ENCODE measurements around the gene DPP7.
A peak's percentile ranks its signal among the peaks of the same experiment; 100 is the strongest.

DPP7 gene

DNA sequence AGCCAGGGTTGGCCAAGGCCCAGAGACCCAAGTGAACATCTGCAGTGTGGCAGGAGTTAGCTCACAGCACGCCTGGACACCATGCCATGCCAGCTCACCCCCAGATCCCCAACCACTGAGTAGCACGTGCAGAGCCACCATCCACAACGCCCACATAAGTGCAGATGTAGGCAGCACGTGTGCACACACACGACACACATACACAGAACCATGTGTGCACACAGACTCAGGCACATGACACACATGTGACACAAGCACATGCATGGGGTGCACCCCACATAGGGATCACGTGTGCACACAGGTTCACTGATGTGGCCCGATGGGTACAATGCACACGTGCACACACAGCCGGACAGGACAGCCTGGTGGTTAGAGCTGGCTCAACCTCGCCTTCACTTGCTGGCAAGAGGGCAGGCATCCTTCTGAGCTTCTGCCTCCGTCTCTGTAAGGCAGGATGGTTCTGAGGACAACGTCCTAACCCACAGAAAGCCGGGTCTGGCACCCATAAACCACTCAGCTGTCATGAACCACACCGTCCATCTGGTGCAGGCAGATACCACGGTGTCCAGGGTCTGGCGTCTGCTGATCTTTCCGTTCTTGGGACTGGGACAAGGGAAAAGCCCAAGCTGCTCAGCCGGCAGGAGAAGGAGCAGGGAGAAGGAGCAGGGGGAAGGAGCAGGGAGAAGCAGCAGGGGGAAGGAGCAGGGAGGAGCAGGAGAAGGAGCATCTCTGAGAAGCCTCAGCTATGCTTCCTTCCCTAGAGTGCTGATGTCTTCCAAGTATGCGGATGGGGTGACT lies 43.3 kb upstream of the DPP7 start:
- Histone ChIP-seq H3K27me3 (ENCODE audit: control insufficient read depth, insufficient read depth, low read length) (peaks cover 78% of the 10 kb centered on the region), H3K36me3 (ENCODE audit: control insufficient read depth, insufficient read depth, low read length) (no peaks in the 10 kb centered on the region), H3K9me3 (ENCODE audit: control insufficient read depth, insufficient read depth, low read length) (no peaks in the 10 kb centered on the region), H3K4me1 (ENCODE audit: control insufficient read depth, insufficient read depth, low read length) (no peaks in the 10 kb centered on the region), H3K4me3 (ENCODE audit: low read depth, low read length) (no peak overlapping the region), H3K27ac (ENCODE audit: low read depth, low read length) (no peak overlapping the region), H3K9ac (ENCODE audit: low read depth, low read length) (no peak overlapping the region)

DNA sequence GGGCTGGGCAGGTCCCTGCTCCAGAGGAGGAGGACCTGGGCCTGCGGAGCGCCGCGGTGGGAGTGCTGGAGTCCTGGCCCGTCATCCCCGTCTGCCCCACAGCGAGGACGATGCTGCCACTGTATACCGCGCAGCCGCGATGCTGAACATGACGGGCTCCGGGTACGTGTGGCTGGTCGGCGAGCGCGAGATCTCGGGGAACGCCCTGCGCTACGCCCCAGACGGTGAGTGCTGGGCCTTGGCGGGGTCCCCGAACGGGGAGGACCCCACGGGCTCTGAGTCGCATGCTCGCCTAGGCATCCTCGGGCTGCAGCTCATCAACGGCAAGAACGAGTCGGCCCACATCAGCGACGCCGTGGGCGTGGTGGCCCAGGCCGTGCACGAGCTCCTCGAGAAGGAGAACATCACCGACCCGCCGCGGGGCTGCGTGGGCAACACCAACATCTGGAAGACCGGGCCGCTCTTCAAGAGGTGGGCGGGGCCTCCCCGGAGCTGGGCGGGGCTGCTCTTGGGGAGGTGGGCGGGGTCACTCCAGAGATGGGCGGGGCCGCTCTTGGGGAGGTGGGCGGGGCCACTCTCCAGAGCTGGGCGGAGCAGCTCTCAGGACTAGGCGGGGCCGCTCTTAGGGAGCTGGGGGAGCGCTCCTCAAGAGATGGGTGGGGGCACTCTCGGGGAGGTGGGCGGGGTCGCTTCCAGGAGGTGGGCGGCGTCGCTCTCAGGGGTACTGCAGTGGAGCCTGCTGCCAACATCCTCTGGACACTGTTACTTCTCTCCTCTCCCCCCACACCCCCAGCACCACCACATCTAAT lies 42.2 kb upstream of the DPP7 start:
- Histone ChIP-seq H3K27me3 (ENCODE audit: control insufficient read depth, insufficient read depth, low read length) (peaks cover 68% of the 10 kb centered on the region), H3K9ac (ENCODE audit: low read depth, low read length) (no peak overlapping the region), H3K27ac (ENCODE audit: low read depth, low read length) (no peak overlapping the region), H3K36me3 (ENCODE audit: control insufficient read depth, insufficient read depth, low read length) (no peaks in the 10 kb centered on the region), H3K4me3 (ENCODE audit: low read depth, low read length) (peak overlapping the region; percentile 65), H3K4me1 (ENCODE audit: control insufficient read depth, insufficient read depth, low read length) (no peaks in the 10 kb centered on the region), H3K9me3 (ENCODE audit: control insufficient read depth, insufficient read depth, low read length) (no peaks in the 10 kb centered on the region)

DNA sequence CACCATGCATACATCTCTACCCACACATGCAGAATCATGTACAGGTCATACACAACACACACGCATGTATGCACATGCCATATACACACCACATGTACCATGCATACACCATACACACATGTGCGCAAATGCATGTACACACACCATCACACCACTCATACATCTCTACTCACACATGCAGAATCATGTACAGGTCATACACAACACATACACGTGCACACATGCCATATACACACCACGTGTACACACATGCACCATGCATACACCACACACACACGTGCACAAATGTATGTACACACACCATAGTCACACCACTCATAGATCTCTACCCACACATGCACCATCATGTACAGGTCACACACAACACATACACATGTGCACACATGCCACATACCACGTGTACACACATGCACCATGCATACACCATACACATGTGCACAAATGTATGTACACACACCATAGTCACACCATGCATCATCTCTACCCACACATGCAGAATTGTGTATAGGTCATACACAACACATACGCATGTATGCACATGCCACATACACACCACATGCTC lies 38.4 kb upstream of the DPP7 start:
- no peaks in the 10 kb centered on the region for H3K36me3 ChIP-seq (ENCODE audit: control insufficient read depth, insufficient read depth, low read length)
- no peaks in the 10 kb centered on the region for H3K4me1 ChIP-seq (ENCODE audit: control insufficient read depth, insufficient read depth, low read length)
- no peak overlapping the region for H3K4me3 ChIP-seq (ENCODE audit: low read depth, low read length)
- no peaks in the 10 kb centered on the region for H3K9me3 ChIP-seq (ENCODE audit: control insufficient read depth, insufficient read depth, low read length)
- peaks cover 32% of the 10 kb centered on the region for H3K27me3 ChIP-seq (ENCODE audit: control insufficient read depth, insufficient read depth, low read length)
- H3K9ac ChIP-seq (ENCODE audit: low read depth, low read length) = no peak overlapping the region
- no peak overlapping the region for H3K27ac ChIP-seq (ENCODE audit: low read depth, low read length)

DNA sequence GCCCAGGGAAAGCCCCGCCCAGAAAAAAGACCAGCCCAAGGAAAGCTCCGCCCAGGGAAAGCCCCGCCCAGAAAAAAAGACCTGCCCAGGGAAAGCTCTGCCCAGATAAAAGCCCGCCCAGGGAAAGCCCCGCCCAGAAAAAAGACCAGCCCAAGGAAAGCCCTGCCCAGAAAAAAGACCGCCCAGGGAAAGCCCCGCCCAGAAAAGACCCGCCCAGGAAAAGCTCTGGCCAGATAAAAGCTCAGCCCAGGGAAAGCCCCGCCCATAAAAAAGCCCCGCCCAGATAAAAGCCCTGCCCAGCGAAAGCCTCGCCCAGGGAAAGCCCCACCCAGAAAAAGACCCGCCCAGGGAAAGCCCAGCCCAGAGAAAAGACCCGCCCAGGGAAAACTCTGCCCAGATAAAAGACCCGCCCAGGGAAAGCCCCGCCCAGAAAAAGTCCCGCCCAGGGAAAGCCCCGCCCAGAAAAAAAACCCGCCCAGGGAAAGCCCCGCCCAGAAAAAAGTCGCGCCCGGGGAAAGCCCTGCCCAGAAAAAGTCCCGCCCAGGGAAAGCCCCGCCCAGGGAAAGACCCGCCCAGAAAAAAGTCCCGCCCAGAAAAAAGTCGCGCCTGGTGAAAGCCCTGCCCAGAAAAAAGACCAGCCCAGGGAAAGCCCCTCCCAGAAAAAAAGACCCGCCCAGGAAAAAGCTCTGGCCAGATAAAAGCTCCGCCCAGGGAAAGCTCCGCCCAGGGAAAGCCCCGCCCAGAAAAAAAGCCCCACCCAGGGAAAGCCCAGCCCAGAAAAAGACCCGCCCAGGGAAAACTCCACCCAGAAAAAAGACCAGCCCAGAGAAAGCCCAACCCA lies 36.3 kb upstream of the DPP7 start:
- Histone ChIP-seq H3K27me3 (ENCODE audit: control insufficient read depth, insufficient read depth, low read length) (peaks cover 15% of the 10 kb centered on the region), H3K36me3 (ENCODE audit: control insufficient read depth, insufficient read depth, low read length) (no peaks in the 10 kb centered on the region), H3K27ac (ENCODE audit: low read depth, low read length) (no peak overlapping the region), H3K9me3 (ENCODE audit: control insufficient read depth, insufficient read depth, low read length) (no peaks in the 10 kb centered on the region), H3K9ac (ENCODE audit: low read depth, low read length) (no peak overlapping the region), H3K4me1 (ENCODE audit: control insufficient read depth, insufficient read depth, low read length) (no peaks in the 10 kb centered on the region), H3K4me3 (ENCODE audit: low read depth, low read length) (no peak overlapping the region)

DNA sequence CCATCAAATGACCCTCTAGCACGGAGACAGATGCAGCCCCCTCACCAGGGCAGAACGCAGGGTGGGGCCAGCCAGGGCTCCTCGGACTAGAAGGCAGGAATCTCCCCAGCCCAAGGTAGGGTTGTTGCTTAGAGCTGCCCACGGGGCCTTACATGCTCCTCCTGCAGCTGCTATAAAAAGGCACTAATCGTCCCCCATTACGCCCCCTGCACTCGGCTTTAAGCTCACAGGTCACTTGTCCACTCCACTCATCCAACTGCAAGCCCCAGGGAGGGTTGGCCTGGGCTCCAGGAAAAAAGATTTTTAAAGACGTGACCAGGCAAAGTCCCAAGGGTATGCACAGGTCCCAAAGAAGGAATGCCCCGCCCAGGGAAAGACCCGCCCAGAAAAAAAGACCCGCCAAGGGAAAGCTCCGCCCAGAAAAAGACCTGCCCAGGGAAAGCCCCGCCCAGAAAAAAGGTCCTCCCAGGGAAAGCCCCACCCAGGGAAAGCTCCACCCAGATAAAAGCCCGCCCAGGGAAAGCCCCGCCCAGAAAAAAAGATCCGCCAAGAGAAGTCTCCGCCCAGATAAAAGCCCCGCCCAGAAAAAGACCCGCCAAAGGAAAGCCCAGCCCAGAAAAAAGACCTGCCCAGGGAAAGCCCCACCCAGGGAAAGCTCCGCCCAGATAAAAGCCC lies 35.5 kb upstream of the DPP7 start:
- H3K4me3 ChIP-seq (ENCODE audit: low read depth, low read length) = no peak overlapping the region
- H3K9me3 ChIP-seq (ENCODE audit: control insufficient read depth, insufficient read depth, low read length) = no peaks in the 10 kb centered on the region
- H3K9ac ChIP-seq (ENCODE audit: low read depth, low read length) = no peak overlapping the region
- H3K27ac ChIP-seq (ENCODE audit: low read depth, low read length) = no peak overlapping the region
- H3K36me3 ChIP-seq (ENCODE audit: control insufficient read depth, insufficient read depth, low read length) = no peaks in the 10 kb centered on the region
- peaks cover 10% of the 10 kb centered on the region for H3K27me3 ChIP-seq (ENCODE audit: control insufficient read depth, insufficient read depth, low read length)
- no peaks in the 10 kb centered on the region for H3K4me1 ChIP-seq (ENCODE audit: control insufficient read depth, insufficient read depth, low read length)

DNA sequence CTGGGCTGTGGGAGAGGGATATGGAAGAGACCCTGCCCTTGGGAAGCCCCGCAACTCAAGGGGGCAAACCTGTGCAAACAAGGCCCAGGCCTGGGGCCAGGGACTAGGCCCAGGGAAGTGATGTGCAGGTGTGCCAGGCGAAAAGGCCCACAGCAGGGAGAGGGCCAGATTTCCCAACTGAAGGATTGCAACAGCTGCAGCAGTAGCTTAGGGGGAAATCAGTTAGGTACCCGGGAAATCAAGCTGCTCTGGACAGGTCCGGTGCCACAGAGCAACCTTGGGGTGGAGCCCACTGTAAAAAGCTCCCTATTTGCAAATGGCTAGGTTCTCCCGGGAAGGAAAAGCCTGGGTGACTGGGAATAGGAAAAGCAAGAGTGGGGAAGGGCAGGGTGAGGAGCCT lies 34.8 kb upstream of the DPP7 start:
- Histone ChIP-seq H3K36me3 (ENCODE audit: control insufficient read depth, insufficient read depth, low read length) (no peaks in the 10 kb centered on the region), H3K9ac (ENCODE audit: low read depth, low read length) (no peak overlapping the region), H3K27ac (ENCODE audit: low read depth, low read length) (no peak overlapping the region), H3K27me3 (ENCODE audit: control insufficient read depth, insufficient read depth, low read length) (peaks cover 5% of the 10 kb centered on the region; the same call in 1 of the 2 replicates), H3K4me3 (ENCODE audit: low read depth, low read length) (no peak overlapping the region), H3K9me3 (ENCODE audit: control insufficient read depth, insufficient read depth, low read length) (no peaks in the 10 kb centered on the region), H3K4me1 (ENCODE audit: control insufficient read depth, insufficient read depth, low read length) (no peaks in the 10 kb centered on the region)

DNA sequence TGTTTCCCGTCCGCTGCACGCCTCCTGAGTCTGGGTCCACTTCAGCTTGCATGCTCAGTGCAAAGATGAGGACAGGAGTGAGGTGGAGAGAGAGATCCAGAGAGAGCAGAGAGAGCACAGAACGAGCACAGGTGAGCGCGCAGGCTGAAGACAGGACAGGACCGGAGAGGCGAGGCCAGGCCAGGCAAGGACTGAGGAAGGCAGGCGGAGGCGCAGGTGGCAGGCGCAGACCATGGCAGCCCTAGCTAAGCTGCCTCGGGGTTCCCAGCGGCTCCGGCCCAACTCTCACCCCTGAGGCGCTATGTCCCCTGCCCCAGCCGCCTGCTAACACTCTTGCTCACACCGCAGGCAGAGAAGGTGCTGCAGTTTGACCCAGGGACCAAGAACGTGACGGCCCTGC lies 34.1 kb upstream of the DPP7 start:
- Histone ChIP-seq H3K27ac (ENCODE audit: low read depth, low read length) (no peak overlapping the region), H3K36me3 (ENCODE audit: control insufficient read depth, insufficient read depth, low read length) (no peaks in the 10 kb centered on the region), H3K27me3 (ENCODE audit: control insufficient read depth, insufficient read depth, low read length) (peaks cover 10% of the 10 kb centered on the region), H3K4me3 (ENCODE audit: low read depth, low read length) (no peak overlapping the region), H3K4me1 (ENCODE audit: control insufficient read depth, insufficient read depth, low read length) (no peaks in the 10 kb centered on the region), H3K9ac (ENCODE audit: low read depth, low read length) (no peak overlapping the region), H3K9me3 (ENCODE audit: control insufficient read depth, insufficient read depth, low read length) (no peaks in the 10 kb centered on the region)

DNA sequence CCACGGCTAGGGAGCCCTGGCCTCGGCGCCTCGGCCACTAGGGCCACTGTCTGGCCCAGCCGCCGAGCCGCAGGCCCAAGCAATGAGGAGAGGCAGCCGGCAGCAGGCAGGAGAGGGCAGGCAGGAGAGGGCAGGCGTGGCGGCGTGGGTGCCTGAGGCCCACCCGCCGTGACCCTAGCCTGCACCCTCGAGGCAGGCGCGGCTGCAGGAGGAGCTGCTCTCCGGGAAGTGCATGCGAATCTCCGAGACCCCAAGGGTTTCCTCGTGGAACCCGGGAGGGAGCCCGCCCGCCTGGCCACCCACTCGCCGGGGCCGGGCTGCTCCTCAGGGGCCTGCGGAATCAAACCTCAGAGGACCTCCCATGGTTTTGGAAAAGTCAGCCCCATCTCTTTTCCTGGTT lies 33.7 kb upstream of the DPP7 start:
- Histone ChIP-seq H3K4me1 (ENCODE audit: control insufficient read depth, insufficient read depth, low read length) (no peaks in the 10 kb centered on the region), H3K36me3 (ENCODE audit: control insufficient read depth, insufficient read depth, low read length) (no peaks in the 10 kb centered on the region), H3K4me3 (ENCODE audit: low read depth, low read length) (no peak overlapping the region), H3K27ac (ENCODE audit: low read depth, low read length) (no peak overlapping the region), H3K9ac (ENCODE audit: low read depth, low read length) (no peak overlapping the region), H3K9me3 (ENCODE audit: control insufficient read depth, insufficient read depth, low read length) (no peaks in the 10 kb centered on the region), H3K27me3 (ENCODE audit: control insufficient read depth, insufficient read depth, low read length) (peaks cover 15% of the 10 kb centered on the region)

DNA sequence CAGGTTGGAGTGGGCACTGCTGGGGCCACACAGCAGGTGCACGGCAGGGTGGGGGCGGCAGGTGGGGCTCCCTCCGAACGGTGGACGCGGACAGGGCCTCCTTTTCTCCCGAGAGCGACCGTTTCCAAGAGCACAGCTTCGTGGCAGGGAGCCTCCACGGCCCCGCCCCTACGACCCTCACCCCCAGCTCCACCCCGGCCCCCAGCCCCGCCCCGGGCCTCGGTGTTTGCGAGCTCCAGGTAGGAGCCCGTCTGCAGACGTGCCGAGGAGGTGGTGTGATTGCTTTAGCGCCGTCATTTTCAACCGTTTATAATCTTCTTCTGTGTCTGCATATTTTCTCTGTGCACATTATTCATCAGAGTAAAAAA lies 33.2 kb upstream of the DPP7 start:
- Histone ChIP-seq H3K9ac (ENCODE audit: low read depth, low read length) (no peak overlapping the region), H3K27me3 (ENCODE audit: control insufficient read depth, insufficient read depth, low read length) (peaks cover 19% of the 10 kb centered on the region), H3K4me3 (ENCODE audit: low read depth, low read length) (no peak overlapping the region), H3K36me3 (ENCODE audit: control insufficient read depth, insufficient read depth, low read length) (no peaks in the 10 kb centered on the region), H3K4me1 (ENCODE audit: control insufficient read depth, insufficient read depth, low read length) (no peaks in the 10 kb centered on the region), H3K27ac (ENCODE audit: low read depth, low read length) (no peak overlapping the region), H3K9me3 (ENCODE audit: control insufficient read depth, insufficient read depth, low read length) (no peaks in the 10 kb centered on the region)

DNA sequence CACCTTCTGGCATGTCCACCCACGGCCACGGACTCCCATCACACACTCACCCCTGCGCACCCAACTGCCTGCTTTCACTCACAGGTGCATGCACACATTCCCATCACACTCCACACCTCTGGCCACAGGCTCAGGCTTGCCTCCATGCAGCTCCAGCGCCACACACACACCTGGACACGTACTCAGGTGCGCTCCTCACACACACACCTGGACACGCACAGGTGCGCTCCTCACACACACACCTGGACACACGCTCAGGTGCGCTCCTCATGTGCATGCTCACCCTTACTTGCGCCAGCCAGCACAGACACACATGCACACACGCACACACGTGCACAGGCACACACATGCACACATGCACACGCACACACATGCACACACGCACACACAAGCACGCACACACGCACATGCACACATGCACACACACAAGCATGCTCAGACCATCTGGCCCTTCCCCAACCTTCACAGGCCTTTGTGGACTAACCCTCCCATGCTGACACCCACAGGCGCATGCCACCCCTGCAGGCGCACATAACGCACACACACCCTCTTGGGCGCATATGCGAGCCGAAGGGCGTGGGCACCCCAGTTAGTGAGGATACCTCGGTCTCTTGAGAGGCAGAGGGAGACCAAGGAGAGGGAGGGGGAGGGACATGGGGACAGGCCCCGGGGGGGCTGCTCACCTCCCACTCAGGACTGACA lies 32.7 kb upstream of the DPP7 start:
- H3K9ac ChIP-seq (ENCODE audit: low read depth, low read length) = no peak overlapping the region
- H3K36me3 ChIP-seq (ENCODE audit: control insufficient read depth, insufficient read depth, low read length) = no peaks in the 10 kb centered on the region
- no peaks in the 10 kb centered on the region for H3K9me3 ChIP-seq (ENCODE audit: control insufficient read depth, insufficient read depth, low read length)
- no peak overlapping the region for H3K27ac ChIP-seq (ENCODE audit: low read depth, low read length)
- no peak overlapping the region for H3K4me3 ChIP-seq (ENCODE audit: low read depth, low read length)
- no peaks in the 10 kb centered on the region for H3K4me1 ChIP-seq (ENCODE audit: control insufficient read depth, insufficient read depth, low read length)
- H3K27me3 ChIP-seq (ENCODE audit: control insufficient read depth, insufficient read depth, low read length) = peaks cover 22% of the 10 kb centered on the region

All from HUES48 (cell line).